Prostate gland (tissue), 2 donors: ENCODE results near the gene DRGX. TPM values are rescaled to one million over a fixed set of nuclear protein-coding genes. Genes with fewer than 3 reads are reported as not detected.

Source experiments
- DNase-seq: peaks from one replicate; pipeline ENCODE4 v3.0.0-alpha.2; 2019; ENCODE audit warnings: low spot score
- H3K27ac ChIP-seq, 2 donors: fragments of 200-600 bp; sonication (generic); 2 replicates each; pipeline ENCODE4 v1.5.1; 2017 to 2019
- H3K27me3 ChIP-seq: fragments of 200-600 bp; sonication (generic); replicated peaks from 2 replicates; pipeline ENCODE4 v1.5.1; 2019; ENCODE audit not compliant: insufficient read depth
- H3K36me3 ChIP-seq, 2 donors: fragments of 200-600 bp; sonication (generic); 1 replicate in 1 of 2; 2 replicates in 1 of 2; pipeline versions ENCODE4 v1.5.1 to v1.8.1; 2017 to 2019
- H3K4me1 ChIP-seq: fragments of 200-600 bp; sonication (generic); replicated peaks from 2 replicates; pipeline ENCODE4 v1.5.1; 2019
- H3K4me3 ChIP-seq, 2 donors: fragments of 200-600 bp; sonication (generic); 2 replicates each; pipeline ENCODE4 v1.5.1; 2017 to 2019
- H3K9me3 ChIP-seq: fragments of 200-600 bp; sonication (generic); 2 replicates; pipeline ENCODE4 v1.5.1; 2017
- CTCF ChIP-seq, 4 experiments: fragments of 200-600 bp in 2 of 4; fragments of 450-650 bp in 2 of 4; sonication (generic) in 2 of 4; IDR thresholded peaks; 1 replicate in 3 of 4; 2 replicates in 1 of 4; pipeline ENCODE4 v1.5.1; 2016 to 2019; ENCODE audit warnings: antibody characterized with exemption in 4 of 4, mild to moderate bottlenecking in 2 of 4, moderate library complexity in 2 of 4
- POLR2A ChIP-seq: fragments of 450-650 bp; IDR thresholded peaks from one replicate; pipeline ENCODE4 v1.6.1; 2016; ENCODE audit warnings: antibody characterized with exemption, mild to moderate bottlenecking
- POLR2AphosphoS5 ChIP-seq: sonication (generic); formaldehyde crosslinking; IDR thresholded peaks from one replicate; pipeline ENCODE4 v1.6.1; 2017; ENCODE audit warnings: antibody characterized with exemption
- WGBS: methylation state at CpG from one replicate; pipeline ENCODE4 v1.1.5; 2018; 5-methylcytosine and 5-hydroxymethylcytosine counted together
- intact Hi-C: fragments of 100-400 bp; cut with DNase I; formaldehyde crosslinking; loops from one replicate; pipeline ENCODE4 v1.14.2; 2022
- total RNA-seq, 2 donors: library from RNA; depleted of rRNA; stranded (reverse); fragments of >200 nt; gene quantifications; one replicate each; pipeline ENCODE4 v1.1.0, GENCODE V29; 2016

Gene DRGX
- total RNA-seq, 2 donors from 2014 or later = not detected

GRCh38 chr10:49325916-49326783 lies 69.7 kb downstream of the DRGX start:
- no peak for TF ChIP-seq POLR2AphosphoS5
- TF ChIP-seq CTCF (IDR thresholded peaks at IDR 0.05) = no peak
- TF ChIP-seq POLR2A = no peak
- Histone ChIP-seq H3K36me3 (no peaks in the 10 kb centered on the region), H3K9me3 (no peaks in the 10 kb centered on the region), H3K4me3 (no peak overlapping the region), H3K27ac (no peak overlapping the region), H3K4me1 (no peaks in the 10 kb centered on the region), H3K27me3 (no peaks in the 10 kb centered on the region)
- intact Hi-C loops = no loop called here
- no peak for DNase-seq
- WGBS = 90% methylated on average over 47 of the region's 48 CpGs

- DNase-seq = no peak
- 85% methylated on average over 20 of the region's 20 CpGs for WGBS
- TF ChIP-seq POLR2A (no peak), POLR2AphosphoS5 (no peak), CTCF (IDR thresholded peaks at IDR 0.05) (no peak)
- intact Hi-C loops = no loop called here
- no peaks in the 10 kb centered on the region for H3K4me1 ChIP-seq
- no peak overlapping the region for H3K4me3 ChIP-seq
- H3K27ac ChIP-seq = no peak overlapping the region
- no peaks in the 10 kb centered on the region for H3K9me3 ChIP-seq
- H3K36me3 ChIP-seq = no peaks in the 10 kb centered on the region
- H3K27me3 ChIP-seq = no peaks in the 10 kb centered on the region
Observed at GRCh38 chr10:49325131-49325915, 70.6 kb downstream of the DRGX start.

- no peak for DNase-seq
- WGBS = 69% methylated on average over 4 of the region's 4 CpGs
- H3K4me3 ChIP-seq = no peak overlapping the region
Observed at GRCh38 chr10:49324711-49325110, 71.2 kb downstream of the DRGX start.

GRCh38 chr10:49323896-49324270 lies 72.0 kb downstream of the DRGX start:
- H3K27me3 ChIP-seq = no peaks in the 10 kb centered on the region
- 82% methylated on average over 9 of the region's 9 CpGs for WGBS
- no peaks in the 10 kb centered on the region for H3K9me3 ChIP-seq
- H3K27ac ChIP-seq = no peak overlapping the region
- H3K4me1 ChIP-seq = no peaks in the 10 kb centered on the region
- DNase-seq = no peak
- intact Hi-C loops = no loop called here
- H3K36me3 ChIP-seq = no peaks in the 10 kb centered on the region
- TF ChIP-seq CTCF (IDR thresholded peaks at IDR 0.05) = no peak
- no peak for TF ChIP-seq POLR2A
- no peak for TF ChIP-seq POLR2AphosphoS5
- no peak overlapping the region for H3K4me3 ChIP-seq

More at GRCh38 chr10:49324711-49325110, 71.2 kb downstream of the DRGX start:
- H3K27ac ChIP-seq = no peak overlapping the region
- no peaks in the 10 kb centered on the region for H3K9me3 ChIP-seq
- intact Hi-C loops = no loop called here
- H3K36me3 ChIP-seq = no peaks in the 10 kb centered on the region
- TF ChIP-seq POLR2A (no peak), POLR2AphosphoS5 (no peak), CTCF (IDR thresholded peaks at IDR 0.05) (no peak)
- no peaks in the 10 kb centered on the region for H3K4me1 ChIP-seq
- no peaks in the 10 kb centered on the region for H3K27me3 ChIP-seq
